Brain microvascular endothelial cell (primary cell): ENCODE measurements around the gene ARHGAP26.

Experiments
- DNase-seq: peaks from one replicate; pipeline ENCODE4 v3.0.0-alpha.2; 2020
- H3K27ac ChIP-seq: fragments of 250-450 bp; sonication (Bioruptor Pico); 2 replicates; pipeline ENCODE4 v1.5.1; 2020; ENCODE audit warnings: mild to moderate bottlenecking, moderate library complexity
- H3K27me3 ChIP-seq: fragments of 250-450 bp; sonication (Bioruptor Pico); replicated peaks from 2 replicates; pipeline ENCODE4 v1.5.1; 2020; ENCODE audit warnings: mild to moderate bottlenecking
- H3K36me3 ChIP-seq: fragments of 250-450 bp; sonication (Bioruptor Pico); replicated peaks from 2 replicates; pipeline ENCODE4 v1.5.1; 2020; ENCODE audit warnings: mild to moderate bottlenecking
- H3K4me3 ChIP-seq: 2 replicates; pipeline ENCODE4 v1.5.1; 2011; ENCODE audit warnings: low read depth, mild to moderate bottlenecking, control low read depth, low read length, moderate library complexity
- in situ Hi-C: cut with HindIII; loops from 2 replicates; pipeline ENCODE4 v1.10.0; 2017; ENCODE audit warnings: low sequenced_read_pairs, low pct_ligation_motif_present
- TF ChIP-seq, protein P1 (sequence below): IDR thresholded peaks from 2 replicates; pipeline ENCODE4 v1.5.1; 2011; ENCODE audit warnings: low read depth, mild to moderate bottlenecking, moderate library complexity, low read length, control low read depth, inconsistent platforms; ENCODE audit errors: missing control alignments

Gene ARHGAP26

DNA sequence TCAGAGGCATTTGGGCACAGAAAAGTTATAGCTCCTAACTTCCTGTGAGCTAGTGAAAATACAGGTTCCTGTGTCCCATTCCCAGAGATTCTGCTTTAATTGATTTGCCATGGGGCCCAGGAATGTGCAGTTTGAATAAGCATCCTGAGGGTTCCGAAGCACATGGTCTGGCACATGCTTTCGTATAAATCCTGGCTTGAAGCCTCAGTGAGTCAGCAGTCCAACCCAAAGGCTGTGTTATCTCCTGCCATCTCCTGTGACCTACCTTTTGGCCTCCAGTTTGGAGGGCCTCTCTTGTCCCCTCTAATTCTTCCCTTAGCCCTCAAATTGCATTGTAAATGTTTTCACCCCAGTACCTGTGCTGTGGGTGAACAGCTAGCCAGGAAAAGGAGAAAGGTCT lies 449.5 kb downstream of the ARHGAP26 start:
- Histone ChIP-seq H3K36me3 (no peaks in the 10 kb centered on the region), H3K4me3 (no peak overlapping the region), H3K27me3 (no peaks in the 10 kb centered on the region), H3K27ac (no peak overlapping the region)
- TF ChIP-seq, protein P1, sequence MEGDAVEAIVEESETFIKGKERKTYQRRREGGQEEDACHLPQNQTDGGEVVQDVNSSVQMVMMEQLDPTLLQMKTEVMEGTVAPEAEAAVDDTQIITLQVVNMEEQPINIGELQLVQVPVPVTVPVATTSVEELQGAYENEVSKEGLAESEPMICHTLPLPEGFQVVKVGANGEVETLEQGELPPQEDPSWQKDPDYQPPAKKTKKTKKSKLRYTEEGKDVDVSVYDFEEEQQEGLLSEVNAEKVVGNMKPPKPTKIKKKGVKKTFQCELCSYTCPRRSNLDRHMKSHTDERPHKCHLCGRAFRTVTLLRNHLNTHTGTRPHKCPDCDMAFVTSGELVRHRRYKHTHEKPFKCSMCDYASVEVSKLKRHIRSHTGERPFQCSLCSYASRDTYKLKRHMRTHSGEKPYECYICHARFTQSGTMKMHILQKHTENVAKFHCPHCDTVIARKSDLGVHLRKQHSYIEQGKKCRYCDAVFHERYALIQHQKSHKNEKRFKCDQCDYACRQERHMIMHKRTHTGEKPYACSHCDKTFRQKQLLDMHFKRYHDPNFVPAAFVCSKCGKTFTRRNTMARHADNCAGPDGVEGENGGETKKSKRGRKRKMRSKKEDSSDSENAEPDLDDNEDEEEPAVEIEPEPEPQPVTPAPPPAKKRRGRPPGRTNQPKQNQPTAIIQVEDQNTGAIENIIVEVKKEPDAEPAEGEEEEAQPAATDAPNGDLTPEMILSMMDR: no peak
- in situ Hi-C loops: no loop called here
- no peak for DNase-seq

DNA sequence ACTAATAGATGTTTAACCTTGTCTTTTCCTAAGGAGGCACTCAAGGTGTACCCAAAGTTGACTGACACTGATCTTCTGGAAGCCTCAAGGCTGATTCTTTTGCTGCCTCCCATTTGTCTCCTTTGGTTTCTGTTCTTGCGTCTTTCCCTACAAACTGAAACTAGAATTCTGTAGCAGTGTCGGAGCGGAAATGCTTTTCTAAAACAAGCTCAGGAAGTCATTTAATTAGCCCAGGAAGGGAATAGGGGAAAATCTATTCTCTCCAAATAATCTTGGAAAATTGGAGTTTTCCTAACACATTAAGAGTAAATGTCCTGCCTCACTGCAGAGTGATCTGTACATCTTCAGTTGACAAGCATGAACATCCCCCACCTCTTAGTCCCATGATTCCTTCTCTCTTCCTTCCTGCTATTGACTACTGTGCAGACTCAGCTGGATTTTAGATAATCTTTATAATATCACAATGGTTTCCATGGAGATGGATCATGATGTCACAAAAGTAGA lies 450.6 kb downstream of the ARHGAP26 start:
- DNase-seq: no peak
- TF ChIP-seq, protein P1: no peak
- in situ Hi-C loops: no loop called here
- Histone ChIP-seq H3K4me3 (no peak overlapping the region), H3K36me3 (no peaks in the 10 kb centered on the region), H3K27ac (peak overlapping the region; percentile 23), H3K27me3 (no peaks in the 10 kb centered on the region)

DNA sequence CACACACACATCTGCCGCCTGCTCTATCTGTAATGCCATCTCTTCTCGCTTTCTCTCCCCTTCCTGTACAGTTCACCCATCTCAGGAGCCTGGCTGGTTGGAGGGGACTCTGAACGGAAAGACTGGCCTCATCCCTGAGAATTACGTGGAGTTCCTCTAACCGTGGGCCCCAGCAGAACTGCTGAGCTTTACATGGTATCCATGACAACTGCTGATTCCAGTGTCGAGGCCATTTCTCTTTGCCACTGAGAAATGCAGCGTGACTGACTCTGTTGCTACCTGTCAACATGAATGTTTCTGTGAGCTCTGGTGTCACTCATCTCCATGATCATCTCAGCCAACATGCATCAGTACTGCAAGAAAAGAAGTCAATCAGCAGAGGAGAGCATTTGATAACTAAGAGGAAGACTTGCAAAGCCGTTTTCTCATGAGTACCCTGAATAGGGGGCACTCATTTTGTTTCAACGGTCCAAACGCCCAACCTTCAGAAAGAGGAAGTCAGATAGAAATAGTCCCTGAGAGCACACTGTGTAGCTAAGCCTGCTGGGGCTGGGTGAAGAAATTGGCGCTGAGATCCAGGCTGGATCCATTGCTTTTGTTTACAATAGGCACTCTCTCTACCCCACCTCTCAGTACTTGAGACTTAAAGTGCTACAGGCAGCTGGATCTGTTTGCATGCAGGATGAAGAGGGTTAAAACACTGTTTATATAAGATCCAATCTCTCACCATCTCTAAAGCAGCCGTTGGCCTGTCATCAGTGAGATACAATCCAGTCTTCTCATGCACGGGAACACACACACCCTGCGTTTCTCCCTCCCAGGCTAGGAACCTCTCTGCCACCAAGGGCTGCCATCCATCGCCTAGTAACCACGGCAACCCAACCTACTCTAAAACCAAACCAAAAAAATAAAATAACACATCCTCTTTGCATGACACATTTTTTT lies 452.4 kb downstream of the ARHGAP26 start:
- DNase-seq: no peak
- Histone ChIP-seq H3K27me3 (no peaks in the 10 kb centered on the region), H3K36me3 (no peaks in the 10 kb centered on the region), H3K4me3 (no peak overlapping the region), H3K27ac (no peak overlapping the region)
- in situ Hi-C loops: no loop called here
- TF ChIP-seq, protein P1: no peak

DNA sequence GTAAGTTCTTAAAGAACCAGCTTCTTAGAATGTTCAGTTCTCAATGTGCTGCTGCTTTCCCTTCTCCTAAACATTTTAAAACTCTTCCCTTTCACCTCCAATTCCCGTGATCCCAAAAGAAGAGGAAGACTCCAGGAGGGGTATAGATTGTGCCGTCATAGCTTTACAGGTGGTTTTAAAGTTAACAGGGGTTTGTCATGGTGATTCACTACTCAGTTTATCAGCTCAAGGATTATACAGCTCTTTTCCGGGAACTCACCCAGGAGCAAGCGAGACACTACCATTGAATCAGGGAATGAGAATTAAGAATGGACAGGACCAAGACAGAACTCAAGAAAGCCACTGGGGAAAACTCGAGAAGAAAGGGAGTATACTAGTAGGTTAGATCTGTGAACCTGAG lies 454.5 kb downstream of the ARHGAP26 start:
- Histone ChIP-seq H3K36me3 (no peaks in the 10 kb centered on the region), H3K27ac (no peak overlapping the region)
- no peak for DNase-seq

DNA sequence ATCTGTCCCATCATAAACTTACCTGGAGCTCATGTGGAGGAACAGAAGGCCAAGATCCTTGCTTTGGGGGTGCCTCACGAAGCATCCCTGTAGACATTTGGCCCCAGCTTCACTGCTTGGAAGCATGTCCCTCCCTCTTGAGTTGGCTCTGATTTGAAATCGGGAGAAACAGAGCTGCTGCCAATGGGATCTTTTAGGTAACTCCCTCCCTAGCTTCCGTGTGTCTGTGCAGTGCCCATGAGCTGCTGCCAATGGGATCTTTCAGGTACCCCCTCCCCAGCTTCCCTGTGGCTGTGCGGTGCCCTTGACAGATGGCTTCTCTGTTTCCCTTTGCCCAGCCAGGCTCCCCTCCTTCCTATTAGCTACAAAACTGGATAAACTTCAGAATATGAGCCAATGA lies 455.3 kb downstream of the ARHGAP26 start:
- Histone ChIP-seq H3K27ac (no peak overlapping the region), H3K4me3 (no peak overlapping the region), H3K27me3 (no peaks in the 10 kb centered on the region), H3K36me3 (no peaks in the 10 kb centered on the region)
- in situ Hi-C loops: no loop called here
- no peak for DNase-seq
- TF ChIP-seq, protein P1: no peak

More for the DNA sequence above, 454.5 kb downstream of the ARHGAP26 start:
- TF ChIP-seq, protein P1: no peak
- Histone ChIP-seq H3K4me3 (no peak overlapping the region), H3K27me3 (no peaks in the 10 kb centered on the region)
- in situ Hi-C loops: no loop called here
